ENCODE measurements around the gene MYO16.

DNA sequence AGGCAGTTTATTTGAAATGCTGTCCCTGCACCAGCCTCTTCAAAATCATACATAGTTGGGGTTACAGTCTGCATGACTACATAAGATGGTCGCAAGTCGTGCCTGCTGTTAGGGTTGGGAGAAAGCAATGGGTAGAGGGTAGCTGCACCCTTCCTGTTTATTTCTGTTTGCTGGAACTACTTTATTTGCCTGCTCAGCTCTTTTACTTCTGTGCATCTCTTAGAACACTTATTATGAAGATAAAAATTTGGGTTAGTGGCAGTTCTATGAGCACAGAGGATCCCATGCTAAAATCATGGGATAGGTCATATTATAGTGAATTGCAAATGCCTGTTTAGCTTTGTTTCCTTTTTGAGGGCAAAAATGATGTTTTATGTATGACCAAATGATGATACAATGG is 160.1 kb downstream of the MYO16 start:
- TF ChIP-seq, protein P1, sequence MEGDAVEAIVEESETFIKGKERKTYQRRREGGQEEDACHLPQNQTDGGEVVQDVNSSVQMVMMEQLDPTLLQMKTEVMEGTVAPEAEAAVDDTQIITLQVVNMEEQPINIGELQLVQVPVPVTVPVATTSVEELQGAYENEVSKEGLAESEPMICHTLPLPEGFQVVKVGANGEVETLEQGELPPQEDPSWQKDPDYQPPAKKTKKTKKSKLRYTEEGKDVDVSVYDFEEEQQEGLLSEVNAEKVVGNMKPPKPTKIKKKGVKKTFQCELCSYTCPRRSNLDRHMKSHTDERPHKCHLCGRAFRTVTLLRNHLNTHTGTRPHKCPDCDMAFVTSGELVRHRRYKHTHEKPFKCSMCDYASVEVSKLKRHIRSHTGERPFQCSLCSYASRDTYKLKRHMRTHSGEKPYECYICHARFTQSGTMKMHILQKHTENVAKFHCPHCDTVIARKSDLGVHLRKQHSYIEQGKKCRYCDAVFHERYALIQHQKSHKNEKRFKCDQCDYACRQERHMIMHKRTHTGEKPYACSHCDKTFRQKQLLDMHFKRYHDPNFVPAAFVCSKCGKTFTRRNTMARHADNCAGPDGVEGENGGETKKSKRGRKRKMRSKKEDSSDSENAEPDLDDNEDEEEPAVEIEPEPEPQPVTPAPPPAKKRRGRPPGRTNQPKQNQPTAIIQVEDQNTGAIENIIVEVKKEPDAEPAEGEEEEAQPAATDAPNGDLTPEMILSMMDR (IDR thresholded peaks at IDR 0.05; ENCODE audit: low read depth, low read length, poor library complexity, severe bottlenecking) = no peak
- no peak for TF ChIP-seq EZH2phosphoT487 (IDR thresholded peaks at IDR 0.05; ENCODE audit: borderline replicate concordance, low read length)
